Amniotic epithelial cell (primary cell): ENCODE results near the gene METRN.

Experiments used
- DNase-seq: peaks from one replicate; pipeline ENCODE4 v3.0.0-alpha.2; 2010; ENCODE audit warnings: low read depth

Gene METRN

DNA sequence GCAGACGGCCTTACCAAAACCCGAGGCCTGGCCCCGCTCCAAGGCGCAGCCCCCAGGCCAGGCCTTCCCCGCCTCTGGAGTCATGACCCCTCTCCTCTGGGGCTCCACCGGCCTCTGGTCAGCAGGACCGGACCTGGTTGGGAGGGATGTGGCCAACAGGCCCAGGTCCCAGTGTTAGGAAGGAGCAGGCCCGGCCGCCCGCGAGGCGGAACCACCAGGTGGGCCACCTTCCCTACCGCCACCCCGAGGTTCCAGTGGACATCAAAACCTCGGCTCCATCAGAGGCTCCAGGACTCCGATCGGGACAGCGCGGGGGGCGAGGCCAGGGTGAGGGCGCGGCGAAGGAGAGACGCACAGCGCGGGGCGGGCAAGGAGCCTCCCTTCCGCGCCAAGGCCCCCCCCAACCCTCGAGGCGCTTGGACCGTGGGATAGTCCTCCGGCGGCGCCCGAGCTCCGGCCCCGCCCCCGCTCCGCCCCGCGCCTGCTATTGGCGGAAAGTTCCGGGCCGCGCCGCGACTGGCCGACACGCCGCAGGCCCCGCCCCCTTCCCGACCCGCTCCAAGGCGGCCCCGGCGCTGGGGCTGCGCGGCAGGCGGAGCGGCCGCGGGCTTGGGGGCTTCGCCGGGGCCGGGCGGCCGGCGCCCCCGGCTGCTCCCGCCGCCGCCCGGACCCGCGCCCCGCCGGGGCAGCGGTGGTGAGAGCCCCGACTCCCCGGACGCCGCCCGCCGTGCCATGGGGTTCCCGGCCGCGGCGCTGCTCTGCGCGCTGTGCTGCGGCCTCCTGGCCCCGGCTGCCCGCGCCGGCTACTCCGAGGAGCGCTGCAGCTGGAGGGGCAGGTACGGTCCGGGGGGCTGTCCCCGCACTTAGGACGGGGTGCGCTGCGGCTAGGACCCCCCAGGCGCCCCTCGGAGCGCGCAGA is at the start of gene METRN:
Gene METRN (plus strand): TSS at position 561 of the 919 bp plus-strand sequence. CDS start 172 bp downstream, at position 733.
- DNase-seq: peak; percentile 74

DNA sequence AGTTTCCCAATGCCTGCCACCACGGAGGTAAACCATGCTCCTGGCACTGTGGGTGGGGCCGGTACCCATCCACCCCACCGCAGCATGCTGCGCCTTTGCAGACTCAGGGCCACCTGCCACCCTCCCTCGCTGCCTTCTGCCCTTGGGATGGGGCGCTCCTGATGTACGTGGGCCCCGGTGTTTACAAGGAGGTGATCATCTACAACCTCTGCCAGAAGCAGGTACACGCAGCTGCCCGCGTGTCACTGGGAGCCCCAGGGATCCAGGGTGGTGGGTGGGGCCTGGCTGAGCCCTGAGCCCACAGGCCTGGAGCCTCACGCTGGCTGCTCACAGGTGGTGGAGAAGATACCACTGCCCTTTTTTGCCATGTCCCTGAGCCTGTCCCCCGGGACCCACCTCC is 48.3 kb upstream of the METRN start:
- no peak for DNase-seq

DNA sequence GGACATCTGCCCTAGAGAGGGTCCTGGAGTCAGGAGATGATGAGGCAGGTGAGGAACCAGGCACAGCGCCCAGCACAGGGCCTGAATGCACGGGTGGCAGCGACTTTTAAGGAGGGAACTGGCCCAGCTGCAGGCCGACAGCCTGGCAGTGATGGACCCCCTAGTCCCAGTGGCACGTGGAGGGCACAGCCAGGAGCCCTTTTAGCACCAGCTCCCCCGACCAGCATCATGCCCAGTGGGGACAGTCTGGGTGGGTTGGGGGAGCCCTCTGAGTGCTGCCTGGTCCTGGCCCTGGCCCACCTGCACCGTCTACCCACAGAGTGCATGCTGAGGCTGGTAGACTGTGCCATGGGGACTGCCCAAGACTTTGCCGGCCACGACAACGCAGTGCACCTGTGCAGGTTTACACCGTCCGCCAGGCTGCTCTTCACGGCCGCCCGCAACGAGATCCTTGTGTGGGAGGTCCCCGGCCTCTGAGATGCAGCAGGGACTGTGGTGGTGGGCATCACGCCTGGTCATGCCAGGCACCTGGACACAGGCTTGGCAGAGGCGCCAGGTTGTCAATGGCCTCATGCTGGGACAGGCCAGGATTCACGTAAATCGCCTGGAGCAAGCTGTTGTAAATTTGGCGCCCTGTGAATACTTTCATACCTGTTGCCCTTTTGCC is 47.7 kb upstream of the METRN start:
- DNase-seq: no peak

DNA sequence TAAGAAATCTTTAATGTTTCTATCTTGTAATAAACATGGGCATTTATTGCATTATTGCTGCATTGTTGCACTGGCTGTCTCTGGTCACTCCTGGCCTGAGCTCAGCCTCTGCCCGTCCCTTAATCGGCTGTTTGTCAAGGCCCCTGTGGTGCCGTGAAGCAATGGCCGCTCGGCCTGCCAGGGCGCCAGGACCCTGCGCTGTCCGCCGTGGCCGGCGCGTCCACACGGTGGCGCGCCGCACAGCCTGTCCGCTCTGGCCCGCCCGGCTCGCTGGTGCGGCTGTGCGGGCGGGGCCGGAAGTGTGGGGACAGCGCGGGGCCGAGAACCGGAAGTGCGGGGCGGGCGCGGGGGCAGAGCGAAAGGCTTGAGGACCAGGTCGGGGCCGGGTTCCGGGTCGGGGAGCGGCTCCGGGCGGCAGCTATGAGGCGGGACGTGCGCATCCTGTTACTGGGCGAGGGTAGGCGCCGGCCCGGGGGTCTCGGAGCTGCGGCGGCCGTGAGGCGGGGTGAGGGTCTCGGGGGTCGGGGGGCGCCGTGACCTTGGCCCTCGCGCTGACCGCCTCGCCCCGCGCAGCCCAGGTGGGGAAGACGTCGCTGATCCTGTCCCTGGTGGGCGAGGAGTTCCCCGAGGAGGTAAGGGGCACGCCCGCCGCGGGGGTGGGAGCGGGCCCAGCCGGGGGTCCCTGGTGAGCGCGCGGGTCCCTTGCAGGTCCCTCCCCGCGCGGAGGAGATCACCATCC is 47.0 kb upstream of the METRN start, which contains the start of gene RHOT2:
Gene RHOT2 (plus strand): TSS at position 353 of the 739 bp plus-strand sequence. CDS start 68 bp downstream, at position 421.
- peak; percentile 81 for DNase-seq

DNA sequence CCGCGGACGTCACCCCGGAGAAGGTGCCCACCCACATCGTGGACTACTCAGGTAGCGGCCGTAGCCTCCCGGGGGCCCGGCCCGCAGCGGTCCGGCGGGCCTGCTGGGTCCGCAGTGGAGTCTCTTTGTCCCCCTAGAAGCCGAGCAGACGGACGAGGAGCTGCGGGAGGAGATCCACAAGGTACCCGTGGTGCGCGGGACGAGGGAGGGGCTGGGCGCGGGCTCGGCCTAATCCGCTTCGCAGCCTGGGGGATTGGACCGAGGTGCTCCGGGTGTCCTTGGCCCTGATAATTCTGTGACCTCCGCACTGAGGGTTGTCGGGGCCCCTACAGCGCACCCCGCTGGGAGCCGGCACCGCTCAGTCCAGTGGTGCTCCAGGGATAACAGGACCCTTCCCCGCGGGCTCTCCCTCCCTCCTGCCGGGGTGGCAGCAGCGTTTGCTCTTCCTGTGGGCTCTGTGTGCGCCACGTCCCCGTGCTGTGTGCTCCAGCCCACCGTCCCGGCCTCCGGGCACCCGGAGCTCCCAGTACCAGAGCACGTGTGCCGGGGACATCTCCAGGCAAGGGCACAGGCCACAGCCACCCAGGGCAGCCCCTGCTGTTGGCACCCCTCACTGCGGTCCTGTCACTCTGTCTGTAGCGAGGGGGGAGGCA is 46.3 kb upstream of the METRN start:
- DNase-seq: no peak

DNA sequence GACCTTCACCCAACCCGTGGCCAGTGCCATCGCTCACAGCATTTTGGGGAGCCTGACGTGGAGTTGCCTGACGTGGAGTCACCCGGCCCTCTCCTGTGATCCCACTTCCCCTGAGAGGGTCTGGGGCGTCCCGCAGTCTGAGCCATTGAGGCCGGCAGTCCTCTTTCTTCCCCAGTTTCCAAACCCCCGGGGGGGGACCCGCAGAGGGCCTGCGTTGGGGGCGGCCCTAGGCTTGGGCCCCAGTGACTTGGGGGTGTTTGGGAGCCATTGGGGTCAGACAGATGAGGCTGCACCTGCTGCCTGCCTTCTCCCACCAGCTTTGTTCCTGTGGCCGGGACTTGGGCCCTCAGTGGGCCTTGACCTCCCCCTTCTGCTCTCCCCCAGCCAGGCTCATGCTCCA is 45.3 kb upstream of the METRN start:
- no peak for DNase-seq

DNA sequence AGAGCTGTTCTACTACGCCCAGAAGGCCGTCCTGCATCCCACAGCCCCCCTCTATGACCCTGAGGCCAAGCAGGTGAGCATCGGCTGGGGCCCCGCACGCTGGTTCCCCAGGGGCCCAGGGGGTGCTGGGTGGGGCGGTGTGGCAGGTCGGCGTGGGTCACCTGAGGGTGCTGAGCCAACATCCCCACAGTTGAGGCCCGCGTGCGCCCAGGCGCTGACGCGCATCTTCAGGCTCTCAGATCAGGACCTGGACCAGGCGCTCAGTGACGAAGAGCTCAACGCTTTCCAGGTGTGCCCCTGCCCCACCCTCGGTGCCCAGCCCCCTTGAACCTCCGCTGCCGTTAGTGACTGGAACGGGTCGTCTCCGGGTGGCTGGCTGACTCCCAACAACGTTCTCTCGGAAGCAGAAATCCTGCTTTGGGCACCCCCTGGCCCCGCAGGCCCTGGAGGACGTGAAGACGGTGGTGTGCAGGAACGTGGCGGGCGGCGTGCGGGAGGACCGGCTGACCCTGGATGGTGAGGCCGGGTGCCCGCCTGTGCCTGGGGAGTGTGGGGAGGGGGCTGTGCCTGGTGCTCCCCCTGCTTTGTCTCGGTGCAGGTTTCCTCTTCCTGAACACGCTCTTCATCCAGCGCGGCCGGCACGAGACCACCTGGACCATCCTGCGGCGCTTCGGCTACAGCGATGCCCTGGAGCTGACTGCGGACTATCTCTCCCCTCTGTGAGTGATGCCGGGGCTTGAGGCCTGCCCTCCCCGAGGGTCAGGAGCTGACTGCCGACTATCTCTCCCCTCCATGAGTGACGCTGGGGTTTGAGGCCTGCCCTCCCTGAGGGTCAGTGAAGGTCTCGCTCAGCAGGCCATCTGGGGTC is 44.2 kb upstream of the METRN start:
- DNase-seq: no peak

DNA sequence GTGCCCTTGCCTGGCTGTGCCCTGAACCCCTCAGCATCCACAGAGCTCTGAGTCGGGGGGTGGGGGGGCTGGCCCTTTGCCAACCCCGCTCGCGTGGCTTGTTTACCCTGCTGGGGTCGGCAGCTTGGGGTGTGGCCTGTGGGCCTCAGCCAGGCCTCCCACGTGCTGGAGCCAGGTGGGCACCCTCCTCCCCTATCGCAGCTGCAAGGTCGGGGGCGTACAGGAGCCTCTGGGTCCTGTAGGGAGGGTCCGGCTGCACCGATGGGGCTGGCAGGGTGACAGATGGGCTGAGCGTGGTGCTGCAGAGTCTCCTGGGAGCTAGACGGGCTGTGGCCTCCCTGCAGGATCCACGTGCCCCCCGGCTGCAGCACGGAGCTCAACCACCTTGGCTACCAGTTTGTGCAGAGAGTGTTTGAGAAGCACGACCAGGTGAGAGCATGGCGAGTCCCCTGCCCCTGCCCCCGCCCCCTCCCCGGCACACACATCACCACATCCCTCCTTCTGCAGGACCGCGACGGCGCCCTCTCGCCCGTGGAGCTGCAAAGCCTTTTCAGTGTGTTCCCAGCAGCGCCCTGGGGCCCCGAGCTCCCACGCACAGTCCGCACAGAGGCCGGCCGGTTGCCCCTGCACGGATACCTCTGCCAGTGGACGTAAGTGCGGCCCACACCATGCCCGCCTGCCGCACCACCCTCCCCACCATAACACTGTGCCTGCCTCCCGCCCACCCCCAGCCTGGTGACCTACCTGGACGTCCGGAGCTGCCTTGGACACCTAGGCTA is 43.4 kb upstream of the METRN start:
- DNase-seq: no peak

DNA sequence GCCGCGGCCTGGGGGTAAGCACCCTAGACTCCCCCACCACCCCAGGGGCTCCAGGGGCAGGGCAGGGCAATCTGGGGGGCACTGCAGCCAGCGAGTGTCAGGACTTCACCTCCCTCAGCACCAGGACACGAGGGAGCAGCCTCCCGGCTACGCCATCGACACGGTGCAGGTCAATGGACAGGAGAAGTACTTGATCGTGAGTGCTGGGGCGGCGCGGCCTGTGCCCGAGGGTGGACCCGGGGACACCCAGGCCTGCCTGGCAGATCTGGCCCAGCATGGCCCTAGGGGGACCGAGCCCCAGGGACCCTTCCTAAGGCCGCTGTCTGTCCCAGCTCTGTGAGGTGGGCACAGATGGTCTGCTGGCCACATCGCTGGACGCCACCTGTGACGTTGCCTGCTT is 42.5 kb upstream of the METRN start:
- DNase-seq: no peak

DNA sequence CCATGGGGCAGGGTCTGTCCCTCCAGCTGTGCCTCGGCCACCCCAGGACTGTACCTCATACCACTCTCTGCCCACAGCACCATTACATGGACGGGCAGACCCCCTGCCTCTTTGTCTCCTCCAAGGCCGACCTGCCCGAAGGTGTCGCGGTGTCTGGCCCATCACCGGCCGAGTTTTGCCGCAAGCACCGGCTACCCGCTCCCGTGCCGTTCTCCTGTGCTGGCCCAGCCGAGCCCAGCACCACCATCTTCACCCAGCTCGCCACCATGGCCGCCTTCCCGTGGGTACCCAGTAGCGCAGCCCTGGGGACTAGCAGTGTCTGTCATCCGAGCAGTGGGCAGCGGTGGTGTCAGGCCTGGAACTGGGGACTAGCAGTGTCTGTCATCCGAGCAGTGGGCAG is 42.1 kb upstream of the METRN start:
- no peak for DNase-seq

DNA sequence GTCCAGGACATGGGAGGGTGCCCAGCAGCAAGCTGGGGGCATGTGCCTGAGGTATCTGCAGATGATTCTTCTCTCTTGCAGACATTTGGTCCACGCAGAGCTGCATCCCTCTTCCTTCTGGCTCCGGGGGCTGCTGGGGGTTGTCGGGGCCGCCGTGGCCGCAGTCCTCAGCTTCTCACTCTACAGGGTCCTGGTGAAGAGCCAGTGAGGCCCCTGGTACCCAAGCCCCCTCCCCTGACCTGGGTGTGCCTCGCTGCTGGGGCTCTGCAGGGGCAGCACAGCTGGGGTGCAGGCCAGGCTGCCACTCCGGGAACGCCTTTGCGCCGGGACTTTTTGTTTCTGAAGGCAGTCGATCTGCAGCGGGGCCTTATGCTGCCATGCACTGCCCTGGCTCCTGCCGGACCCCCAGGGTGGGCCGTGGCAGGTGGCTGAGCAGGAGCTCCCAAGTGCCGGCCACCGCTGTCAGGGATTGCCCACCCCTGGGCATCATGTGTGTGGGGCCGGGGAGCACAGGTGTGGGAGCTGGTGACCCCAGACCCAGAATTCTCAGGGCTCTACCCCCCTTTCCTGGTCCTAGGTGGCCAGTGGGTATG is 41.4 kb upstream of the METRN start:
- DNase-seq: no peak

DNA sequence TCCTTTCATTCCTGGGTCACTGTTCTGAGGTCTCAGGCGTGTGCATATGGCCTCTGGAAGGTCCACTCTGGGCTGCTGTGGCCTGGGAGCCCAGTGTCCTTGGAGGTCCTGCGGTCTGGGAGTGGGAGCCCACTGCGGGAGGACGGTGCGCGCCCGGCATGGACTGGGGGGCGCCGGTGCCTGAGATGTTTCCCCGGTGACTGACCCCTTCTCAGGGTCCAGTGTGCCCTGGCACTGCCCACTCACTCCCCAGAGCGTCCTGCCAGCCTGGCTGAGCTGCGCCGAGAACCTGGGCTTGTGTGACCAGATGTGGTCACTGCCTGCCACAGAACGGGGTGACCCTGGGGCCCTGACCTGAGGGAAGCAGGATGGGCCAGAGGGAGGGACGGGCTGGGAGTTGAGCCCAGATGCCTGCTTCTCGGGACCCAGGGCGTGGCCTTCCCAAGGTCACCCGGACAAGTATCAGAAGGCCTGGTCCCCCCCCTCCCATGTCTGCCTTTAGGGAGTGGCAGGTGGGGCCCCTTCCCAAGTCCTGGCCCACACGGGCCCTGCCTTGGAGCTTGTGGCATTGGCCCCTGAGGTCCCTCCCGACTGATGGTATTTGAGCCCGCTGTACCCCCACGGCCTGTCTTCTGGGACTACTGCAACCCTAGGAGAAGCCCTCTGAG is 40.6 kb upstream of the METRN start:
- no peak for DNase-seq

DNA sequence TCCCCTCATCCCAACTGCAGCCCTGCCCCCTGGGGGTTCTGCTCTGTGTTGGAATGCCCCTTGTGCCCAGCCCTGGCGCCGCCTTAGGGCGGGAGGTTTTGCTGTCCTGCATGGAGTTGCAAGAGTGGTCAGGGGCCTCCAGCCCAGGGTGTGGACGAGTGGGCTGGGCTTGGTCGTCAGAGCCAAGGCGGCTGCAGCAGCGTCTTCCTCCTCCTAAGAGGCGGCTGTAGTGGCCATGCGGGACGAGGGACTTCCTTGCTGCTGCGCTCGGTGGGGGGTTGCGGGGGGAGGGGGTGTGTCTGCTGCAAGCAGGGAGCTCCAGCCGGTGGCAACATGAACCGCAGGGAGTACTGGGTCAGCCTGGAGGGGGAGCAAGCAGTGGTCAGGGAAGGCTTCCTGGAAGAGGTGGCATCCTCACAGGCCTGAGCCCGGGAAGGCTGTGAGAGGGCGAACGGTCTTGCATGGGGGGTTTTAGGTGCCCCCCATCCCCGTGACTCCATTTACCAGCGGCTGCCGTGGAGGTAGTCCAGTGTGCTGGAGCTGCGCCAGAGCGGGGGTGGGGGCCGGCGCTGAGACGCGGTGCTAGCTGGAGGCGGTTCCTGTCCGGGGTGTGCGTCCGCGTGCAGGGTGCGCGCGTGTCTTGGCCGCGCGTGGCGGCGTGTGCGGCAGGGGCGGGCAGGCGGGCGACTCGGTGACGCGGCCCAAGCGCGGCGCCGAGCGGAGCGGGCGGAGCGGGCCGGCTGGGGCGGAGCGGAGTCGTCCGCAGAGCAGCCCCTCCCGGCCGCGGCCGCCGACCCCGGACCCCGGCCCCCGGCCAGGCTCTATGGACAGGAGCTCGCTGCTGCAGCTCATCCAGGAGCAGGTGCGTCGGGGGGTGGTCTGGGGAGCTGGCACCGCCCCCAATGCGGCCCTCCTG is 39.7 kb upstream of the METRN start, which contains the start of gene RHBDL1:
Gene RHBDL1 (plus strand): TSS at position 704 of the 916 bp plus-strand sequence. CDS start 120 bp downstream, at position 824.
- DNase-seq: peak; percentile 55

DNA sequence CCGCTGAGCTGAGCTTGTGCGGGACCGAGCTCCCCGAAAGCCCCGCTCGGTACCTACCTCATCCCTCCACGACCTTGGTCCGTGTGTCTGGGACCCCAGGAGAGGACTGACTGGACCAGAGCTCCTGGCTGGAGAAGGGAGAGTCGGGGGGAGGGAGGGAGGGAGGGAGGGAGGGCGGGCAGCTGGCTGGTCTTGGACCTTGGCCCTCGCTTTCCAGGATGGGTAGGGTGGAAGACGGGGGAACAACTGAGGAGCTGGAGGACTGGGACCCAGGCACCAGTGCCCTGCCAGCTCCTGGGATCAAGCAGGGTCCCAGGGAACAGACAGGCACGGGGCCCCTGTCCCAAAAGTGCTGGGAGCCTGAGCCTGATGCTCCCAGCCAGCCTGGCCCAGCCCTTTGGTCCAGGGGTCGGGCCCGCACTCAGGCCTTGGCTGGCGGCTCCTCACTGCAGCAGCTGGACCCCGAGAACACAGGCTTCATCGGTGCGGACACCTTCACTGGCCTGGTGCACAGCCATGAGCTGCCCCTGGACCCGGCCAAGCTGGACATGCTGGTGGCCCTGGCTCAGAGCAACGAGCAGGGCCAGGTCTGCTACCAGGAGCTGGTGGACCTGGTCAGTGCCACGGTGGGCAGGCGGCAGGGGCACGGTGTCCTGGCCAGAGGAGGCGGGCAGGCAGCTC is 38.9 kb upstream of the METRN start:
- no peak for DNase-seq

DNA sequence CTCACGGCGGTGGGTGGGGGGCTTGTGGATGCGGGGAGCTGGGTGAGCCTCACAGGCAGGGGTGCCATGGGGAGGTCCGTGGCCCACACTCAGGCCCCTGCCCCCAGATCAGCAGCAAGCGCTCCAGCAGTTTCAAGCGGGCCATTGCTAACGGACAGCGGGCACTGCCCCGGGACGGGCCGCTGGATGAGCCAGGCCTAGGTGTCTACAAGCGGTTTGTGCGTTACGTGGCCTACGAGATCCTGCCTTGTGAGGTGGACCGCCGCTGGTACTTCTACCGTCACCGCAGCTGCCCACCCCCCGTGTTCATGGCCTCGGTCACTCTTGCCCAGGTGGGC is 38.4 kb upstream of the METRN start:
- no peak for DNase-seq

DNA sequence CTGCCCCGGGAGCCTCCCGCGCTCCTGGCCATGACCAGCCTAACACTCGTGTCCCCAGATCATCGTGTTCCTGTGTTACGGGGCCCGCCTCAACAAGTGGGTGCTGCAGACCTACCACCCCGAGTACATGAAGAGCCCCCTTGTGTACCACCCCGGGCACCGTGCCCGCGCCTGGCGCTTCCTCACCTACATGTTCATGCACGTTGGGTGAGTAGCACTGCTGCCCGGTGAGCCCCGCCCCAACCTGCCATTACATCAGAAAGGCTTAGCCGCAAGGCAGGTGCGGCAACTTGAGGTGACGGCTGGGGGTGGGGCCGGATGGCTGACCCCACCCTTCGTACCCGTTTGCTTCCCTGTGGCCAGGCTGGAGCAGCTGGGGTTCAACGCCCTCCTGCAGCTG is 38.0 kb upstream of the METRN start:
- no peak for DNase-seq
